GM18508 (cell line): ENCODE data around the gene WDR86.

Source experiments
- ATAC-seq: cut with Tn5 transposase; IDR thresholded peaks from one replicate; pipeline ENCODE4 v1.9.1; 2021; ENCODE audit warnings: moderate number of reproducible peaks; ENCODE audit not compliant: insufficient read depth, unreplicated experiment

The WDR86 gene

GRCh38 chr7:151409667-151410404 is at the start of gene WDR86:
Gene WDR86 (minus strand): TSS chr7:151410038. CDS start chr7:151409589, 449 bp downstream.
- ATAC-seq: no peak

- no peak for ATAC-seq
Measured at GRCh38 chr7:151457534-151457933, 47.7 kb upstream of the WDR86 start.

DNA sequence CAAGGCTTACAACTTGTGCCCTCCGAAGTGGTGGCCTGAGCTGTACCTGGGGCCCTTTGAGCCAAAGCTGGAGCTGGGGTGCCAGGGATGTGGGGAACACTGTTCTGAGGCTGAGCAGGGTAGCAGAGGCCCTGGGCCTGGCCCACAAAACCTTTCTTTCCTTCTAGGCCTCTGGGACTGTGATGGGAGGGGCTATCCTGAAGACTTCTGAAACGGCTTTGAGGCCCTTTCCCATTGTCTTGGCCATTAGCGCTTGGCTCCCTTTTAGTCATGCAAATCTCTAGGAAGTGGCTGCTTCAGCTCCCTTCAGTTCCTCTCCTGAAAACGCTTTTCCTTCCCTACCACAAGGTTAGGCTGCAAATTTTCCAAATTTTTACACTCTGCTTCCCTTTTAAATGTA is 46.9 kb upstream of the WDR86 start:
- ATAC-seq: no peak

DNA sequence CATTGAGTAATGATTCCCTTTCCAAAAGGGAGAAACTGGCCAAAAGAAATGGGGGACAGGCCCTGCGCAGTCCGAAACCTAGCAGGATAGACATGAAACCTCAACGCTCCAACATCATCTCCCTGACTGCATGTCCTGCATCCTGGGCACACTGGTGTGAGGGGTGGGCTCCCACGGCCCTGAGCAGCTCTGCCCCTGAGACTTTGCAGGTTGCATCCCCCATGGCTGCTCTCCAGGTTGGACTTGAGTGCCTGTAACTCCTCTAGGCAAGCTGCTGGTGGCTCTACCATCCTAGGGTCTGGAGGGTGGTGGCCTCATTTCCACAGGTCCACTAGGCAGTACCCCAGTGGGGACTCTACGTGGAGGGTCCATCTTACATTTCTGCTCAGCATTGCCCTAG is 46.4 kb upstream of the WDR86 start:
- no peak for ATAC-seq

GRCh38 chr7:151455690-151456089 is 45.9 kb upstream of the WDR86 start:
- no peak for ATAC-seq

DNA sequence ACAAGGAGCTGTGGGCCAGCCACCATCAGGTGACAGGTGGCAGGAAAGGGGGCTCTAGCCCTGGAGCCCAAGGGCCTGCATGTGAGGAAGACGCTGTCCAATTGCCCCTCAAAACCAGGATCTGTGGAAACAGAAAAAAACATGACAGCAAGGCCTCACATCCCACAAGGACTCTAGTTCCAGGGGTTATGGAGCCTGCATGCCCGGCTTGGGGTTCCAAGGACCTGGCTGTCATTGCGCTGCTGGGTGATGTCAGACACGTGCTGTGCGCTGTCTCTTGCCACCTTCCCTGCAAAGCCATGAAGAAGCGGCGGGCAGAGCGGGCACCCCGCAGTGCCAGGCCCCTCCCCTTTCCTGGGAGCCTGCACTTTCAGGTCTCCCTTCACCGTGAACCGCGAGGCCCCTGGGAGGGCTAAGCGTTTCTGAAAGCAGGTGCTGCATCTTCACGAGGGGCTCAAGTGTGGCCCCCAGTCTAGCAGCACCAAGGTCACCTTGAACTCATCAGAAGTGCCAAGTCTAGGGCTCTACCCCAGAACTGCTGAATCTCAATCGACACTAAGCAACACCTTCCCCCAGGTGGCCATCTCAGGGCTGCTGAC is 45.2 kb upstream of the WDR86 start:
- ATAC-seq: no peak

- no peak for ATAC-seq
Measured at GRCh38 chr7:151454305-151454704, 44.5 kb upstream of the WDR86 start.

GRCh38 chr7:151453326-151453791 is 43.5 kb upstream of the WDR86 start:
- ATAC-seq: no peak

DNA sequence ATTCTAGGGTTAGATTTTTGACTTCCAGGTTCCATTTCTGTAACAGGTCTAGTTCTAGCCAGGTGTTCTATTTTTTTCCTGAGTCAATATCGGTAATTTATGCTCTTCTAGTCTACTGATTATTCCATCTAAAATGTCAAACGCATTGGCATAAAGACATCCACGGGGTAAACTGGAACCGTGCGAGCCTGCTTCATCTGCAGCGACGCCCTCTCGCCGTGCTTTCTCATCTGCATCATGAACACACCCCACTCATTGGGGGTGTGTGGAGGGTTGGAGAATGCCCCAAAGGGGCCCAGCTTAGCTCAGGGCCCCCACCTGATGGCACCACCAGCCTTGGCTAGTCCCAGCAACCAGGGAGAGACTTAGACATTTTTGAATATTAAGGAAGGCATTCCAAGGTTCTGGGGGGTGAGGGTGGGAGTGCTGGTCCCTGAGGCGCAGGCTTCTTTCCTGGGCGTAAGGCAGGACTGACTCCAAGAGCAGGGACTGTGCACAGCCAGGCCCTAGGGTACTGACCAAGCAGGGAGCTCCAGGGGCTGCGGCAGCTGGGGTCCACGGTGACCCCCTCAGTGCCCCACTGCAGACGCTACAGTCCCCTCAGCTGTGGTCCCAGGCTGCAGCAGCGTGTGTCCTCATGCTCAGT is 43.0 kb upstream of the WDR86 start:
- no peak for ATAC-seq

- no peak for ATAC-seq
Measured at GRCh38 chr7:151451626-151452571, 42.1 kb upstream of the WDR86 start.

GRCh38 chr7:151451156-151451555 is 41.3 kb upstream of the WDR86 start:
- no peak for ATAC-seq

DNA sequence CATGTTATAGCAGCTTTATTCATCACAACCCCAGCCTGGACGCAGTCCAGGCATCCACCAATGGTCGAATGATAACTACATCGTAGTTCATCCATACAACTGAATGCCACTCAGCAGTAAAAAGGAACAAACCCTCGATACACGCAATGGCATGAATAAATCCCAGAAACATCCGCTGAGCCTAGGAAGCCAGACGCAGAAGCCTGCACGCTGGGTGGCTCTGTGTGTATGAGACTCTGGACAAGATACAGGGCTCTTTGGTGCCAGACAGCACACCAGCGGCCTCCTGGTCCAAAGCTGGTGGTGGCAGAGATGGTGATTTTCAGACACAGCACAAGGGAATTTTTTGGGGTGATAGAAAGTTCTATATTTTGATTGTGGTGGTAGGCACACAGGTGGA is 40.2 kb upstream of the WDR86 start:
- no peak for ATAC-seq

GRCh38 chr7:151448261-151449252 is 38.7 kb upstream of the WDR86 start:
- ATAC-seq: no peak

- no peak for ATAC-seq
Measured at GRCh38 chr7:151447901-151448260, 38.0 kb upstream of the WDR86 start.

DNA sequence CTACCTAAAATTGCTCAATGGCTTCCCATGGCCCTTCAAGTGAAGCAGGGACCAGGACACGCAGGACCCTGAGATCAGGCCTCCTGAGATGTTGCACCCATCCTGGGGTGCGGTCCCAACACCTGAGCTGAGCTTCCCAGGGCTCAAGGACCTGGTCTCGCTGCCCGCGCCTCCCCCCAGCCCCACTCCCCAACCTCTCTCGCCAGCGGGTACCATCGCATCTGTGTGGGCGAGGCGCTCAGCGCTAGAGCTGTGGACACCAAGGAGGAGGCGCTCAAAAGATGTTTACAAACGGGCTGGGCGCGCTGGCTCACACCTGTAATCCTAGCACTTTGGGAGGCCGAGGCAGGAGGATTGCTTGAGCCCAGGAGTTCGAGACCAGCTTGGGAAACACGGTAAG is 37.5 kb upstream of the WDR86 start:
- no peak for ATAC-seq

GRCh38 chr7:151446412-151446811 is 36.6 kb upstream of the WDR86 start:
- ATAC-seq: no peak

- no peak for ATAC-seq
Measured at GRCh38 chr7:151444632-151445031, 34.8 kb upstream of the WDR86 start.

DNA sequence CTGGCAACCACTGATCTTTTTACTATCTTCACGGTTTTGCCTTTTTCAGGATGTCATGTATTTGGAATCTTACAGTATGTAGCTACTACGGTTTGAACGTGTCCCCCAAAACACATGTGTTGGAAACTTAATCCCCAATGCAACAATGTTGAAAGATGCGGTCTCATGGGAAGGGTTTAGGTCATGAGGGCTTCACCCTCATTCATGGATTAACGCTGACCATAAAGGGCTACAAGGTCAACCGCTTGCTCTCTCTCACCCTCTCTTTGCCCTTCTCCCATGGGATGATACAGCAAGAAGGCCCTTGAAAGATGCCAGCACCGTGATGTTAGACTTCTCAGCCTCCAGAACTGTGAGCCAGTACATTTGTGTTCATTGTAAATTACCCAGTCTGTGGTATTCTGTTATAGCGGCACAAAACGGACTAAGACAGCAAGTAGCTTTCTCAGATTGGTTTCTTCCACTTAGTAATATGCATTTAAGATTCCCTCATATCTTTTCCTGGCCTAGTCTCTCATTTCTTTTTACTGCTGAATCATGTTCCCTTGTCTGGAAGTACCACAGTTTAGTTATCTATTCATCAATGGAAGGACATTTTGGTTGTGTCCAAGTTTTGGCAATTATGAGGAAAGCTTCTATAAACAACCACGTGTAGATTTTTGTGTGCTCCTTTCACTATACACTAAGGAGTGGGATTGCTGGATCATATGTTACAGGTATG is 33.1 kb upstream of the WDR86 start:
- no peak for ATAC-seq
